Measurements from ENCODE around the gene PDZD2.

DNA sequence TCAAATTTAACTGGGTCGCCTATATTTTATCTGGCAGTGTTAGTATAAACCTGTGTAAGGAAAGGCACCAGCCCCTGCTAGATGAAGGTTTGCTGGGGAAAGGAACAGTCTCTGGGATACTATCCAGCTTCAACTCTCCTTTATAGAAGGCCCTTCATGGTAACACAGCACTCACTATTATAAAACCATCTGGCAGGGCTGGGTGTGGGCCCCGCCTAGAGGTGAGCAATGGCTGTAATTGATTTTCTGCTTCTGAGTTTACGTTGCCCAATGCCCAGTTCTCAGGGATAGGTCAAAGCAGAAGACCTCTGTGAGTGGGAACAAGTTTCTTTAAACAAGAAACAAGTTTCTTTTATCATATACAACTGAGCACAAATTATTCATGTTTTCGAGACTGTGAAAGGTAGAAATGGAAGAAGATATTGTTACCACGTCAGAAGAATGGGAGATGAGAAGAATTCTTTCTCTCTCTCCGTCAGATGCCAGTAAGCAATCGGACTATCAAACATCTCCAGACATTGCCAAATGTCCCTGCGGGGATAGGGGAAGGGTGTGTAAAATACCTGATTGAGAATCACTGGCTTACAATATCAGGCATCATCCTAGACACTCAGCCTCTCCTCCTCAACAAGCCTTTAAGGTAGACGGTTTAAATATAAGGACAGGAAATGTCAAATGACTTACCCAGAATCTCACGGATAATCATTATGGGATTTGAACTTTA lies 205.9 kb downstream of the PDZD2 start:
- TF ChIP-seq, protein P1, sequence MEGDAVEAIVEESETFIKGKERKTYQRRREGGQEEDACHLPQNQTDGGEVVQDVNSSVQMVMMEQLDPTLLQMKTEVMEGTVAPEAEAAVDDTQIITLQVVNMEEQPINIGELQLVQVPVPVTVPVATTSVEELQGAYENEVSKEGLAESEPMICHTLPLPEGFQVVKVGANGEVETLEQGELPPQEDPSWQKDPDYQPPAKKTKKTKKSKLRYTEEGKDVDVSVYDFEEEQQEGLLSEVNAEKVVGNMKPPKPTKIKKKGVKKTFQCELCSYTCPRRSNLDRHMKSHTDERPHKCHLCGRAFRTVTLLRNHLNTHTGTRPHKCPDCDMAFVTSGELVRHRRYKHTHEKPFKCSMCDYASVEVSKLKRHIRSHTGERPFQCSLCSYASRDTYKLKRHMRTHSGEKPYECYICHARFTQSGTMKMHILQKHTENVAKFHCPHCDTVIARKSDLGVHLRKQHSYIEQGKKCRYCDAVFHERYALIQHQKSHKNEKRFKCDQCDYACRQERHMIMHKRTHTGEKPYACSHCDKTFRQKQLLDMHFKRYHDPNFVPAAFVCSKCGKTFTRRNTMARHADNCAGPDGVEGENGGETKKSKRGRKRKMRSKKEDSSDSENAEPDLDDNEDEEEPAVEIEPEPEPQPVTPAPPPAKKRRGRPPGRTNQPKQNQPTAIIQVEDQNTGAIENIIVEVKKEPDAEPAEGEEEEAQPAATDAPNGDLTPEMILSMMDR (IDR thresholded peaks at IDR 0.05; ENCODE audit: low read depth, low read length, poor library complexity, severe bottlenecking), result no peak
- TF ChIP-seq EZH2phosphoT487 (IDR thresholded peaks at IDR 0.05; ENCODE audit: borderline replicate concordance, low read length), result no peak

Data from DOHH2 (cell line).